ENCODE data around the gene NHP2.

GRCh38 chr5:178189433-178189832 is 35.7 kb upstream of the NHP2 start:
- TF ChIP-seq JUND (IDR thresholded peaks at IDR 0.05; ENCODE audit: low read depth, low read length) (no peak), SPI1 (IDR thresholded peaks at IDR 0.05; ENCODE audit: borderline replicate concordance, insufficient read depth, low read depth, low read length) (no peak), CTCF (IDR thresholded peaks at IDR 0.05 in 2 of 3, conservative IDR thresholded peaks at IDR 0.05 in 1 of 3; ENCODE audit: control insufficient read depth in 2 of 3, extremely low read depth in 1 of 3, insufficient read depth in 1 of 3, low read depth in 3 of 3, low read length in 3 of 3) (no peak), BCLAF1 (IDR thresholded peaks at IDR 0.05) (no peak), NFYB (IDR thresholded peaks at IDR 0.05; ENCODE audit: insufficient read depth, low read depth, low read length) (no peak), ZBTB40 (IDR thresholded peaks at IDR 0.05; ENCODE audit: borderline replicate concordance) (no peak), EP300 (IDR thresholded peaks at IDR 0.05; ENCODE audit: borderline replicate concordance in 1 of 2, control insufficient read depth in 1 of 2, low read depth in 2 of 2, low read length in 2 of 2) (no peak), SREBF2 (IDR thresholded peaks at IDR 0.05; ENCODE audit: low read length) (no peak), SMARCA5 (IDR thresholded peaks at IDR 0.05) (no peak), CHD4 (IDR thresholded peaks at IDR 0.05) (no peak)
